NT2/D1 (cell line): Measurements from ENCODE around the gene IGLL5.

Experiments used
- SUZ12 ChIP-seq: IDR thresholded peaks from 2 replicates; pipeline ENCODE4 v1.6.1; 2011; ENCODE audit not compliant: insufficient read length, insufficient read depth; ENCODE audit errors: extremely low read depth
- YY1 ChIP-seq: IDR thresholded peaks from 2 replicates; pipeline ENCODE4 v1.6.1; 2011; ENCODE audit not compliant: insufficient read length, insufficient read depth
- ZNF274 ChIP-seq: IDR thresholded peaks from 2 replicates; pipeline ENCODE4 v1.6.1; 2011; ENCODE audit warnings: mild to moderate bottlenecking, low read depth, low read length

- no peak for TF ChIP-seq ZNF274
- TF ChIP-seq YY1, result no peak
- TF ChIP-seq SUZ12, result no peak
Measured at GRCh38 chr22:22927196-22927887, 39.7 kb downstream of the IGLL5 start.
